Neural crest cell (in vitro differentiated cells): ENCODE results near the gene GARNL3. TPM values are rescaled to one million over a fixed set of nuclear protein-coding genes. Genes with fewer than 3 reads are reported as not detected.

Source experiments
- DNase-seq: peaks from one replicate; pipeline ENCODE4 v3.0.0; 2021; ENCODE audit warnings: low read depth, mixed read lengths, low spot score
- H3K27ac Mint-ChIP-seq: one replicate; pipeline ENCODE4 v1.8.0; 2021; ENCODE audit warnings: mild to moderate bottlenecking, mixed read lengths; ENCODE audit not compliant: unreplicated experiment
- H3K27me3 Mint-ChIP-seq: 2 replicates; pipeline ENCODE4 v1.8.0; 2021; ENCODE audit warnings: low read depth, mild to moderate bottlenecking, mixed read lengths
- H3K36me3 Mint-ChIP-seq: 2 replicates; pipeline ENCODE4 v1.8.0; 2021; ENCODE audit warnings: low read depth, mild to moderate bottlenecking, mixed read lengths
- H3K4me1 Mint-ChIP-seq: 2 replicates; pipeline ENCODE4 v1.8.0; 2021; ENCODE audit warnings: mixed read lengths
- H3K4me3 Mint-ChIP-seq: one replicate; pipeline ENCODE4 v1.8.0; 2021; ENCODE audit warnings: mild to moderate bottlenecking, mixed read lengths
- H3K9me3 Mint-ChIP-seq: 2 replicates; pipeline ENCODE4 v1.8.0; 2021; ENCODE audit warnings: mixed read lengths
- CTCF ChIP-seq: fragments of 200-600 bp; sonication (generic); conservative IDR thresholded peaks from 2 replicates; pipeline ENCODE4 v1.5.0; 2021; ENCODE audit warnings: antibody characterized with exemption, mild to moderate bottlenecking
- total RNA-seq: library from RNA; stranded (reverse); gene quantifications from 2 replicates; pipeline ENCODE4 v1.2.1, GENCODE V29; 2021

Gene GARNL3
- total RNA-seq, 1 donor from 2014 or later: 10.3 TPM

- H3K9me3 Mint-ChIP-seq: no peaks in the 10 kb centered on the region
- no peak overlapping the region for H3K27ac Mint-ChIP-seq
- peaks cover 8% of the 10 kb centered on the region for H3K4me1 Mint-ChIP-seq
- H3K27me3 Mint-ChIP-seq: no peaks in the 10 kb centered on the region
- DNase-seq: no peak
- no peaks in the 10 kb centered on the region for H3K36me3 Mint-ChIP-seq
- TF ChIP-seq CTCF: no peak
- no peak overlapping the region for H3K4me3 Mint-ChIP-seq
Observed at GRCh38 chr9:127305206-127305837, 40.7 kb downstream of the GARNL3 start.

GRCh38 chr9:127305838-127306226 is 41.3 kb downstream of the GARNL3 start:
- no peak for TF ChIP-seq CTCF
- H3K4me3 Mint-ChIP-seq: no peak overlapping the region
- no peak overlapping the region for H3K27ac Mint-ChIP-seq
- no peaks in the 10 kb centered on the region for H3K9me3 Mint-ChIP-seq
- H3K36me3 Mint-ChIP-seq: no peaks in the 10 kb centered on the region
- no peaks in the 10 kb centered on the region for H3K27me3 Mint-ChIP-seq
- DNase-seq: no peak
- H3K4me1 Mint-ChIP-seq: peaks cover 4% of the 10 kb centered on the region

GRCh38 chr9:127307802-127308201 is 43.2 kb downstream of the GARNL3 start:
- Mint-ChIP-seq H3K9me3 (no peaks in the 10 kb centered on the region), H3K27me3 (no peaks in the 10 kb centered on the region), H3K4me3 (no peak overlapping the region), H3K4me1 (no peaks in the 10 kb centered on the region), H3K36me3 (no peaks in the 10 kb centered on the region), H3K27ac (no peak overlapping the region)
- no peak for TF ChIP-seq CTCF
- DNase-seq: no peak

- H3K27me3 Mint-ChIP-seq: no peaks in the 10 kb centered on the region
- no peaks in the 10 kb centered on the region for H3K36me3 Mint-ChIP-seq
- TF ChIP-seq CTCF: no peak
- no peak for DNase-seq
- no peaks in the 10 kb centered on the region for H3K9me3 Mint-ChIP-seq
- no peak overlapping the region for H3K4me3 Mint-ChIP-seq
- H3K27ac Mint-ChIP-seq: no peak overlapping the region
- no peaks in the 10 kb centered on the region for H3K4me1 Mint-ChIP-seq
Observed at GRCh38 chr9:127308652-127309434, 44.3 kb downstream of the GARNL3 start.

GRCh38 chr9:127309715-127310114 is 45.1 kb downstream of the GARNL3 start:
- no peak overlapping the region for H3K27ac Mint-ChIP-seq
- no peaks in the 10 kb centered on the region for H3K36me3 Mint-ChIP-seq

More at GRCh38 chr9:127309715-127310114, 45.1 kb downstream of the GARNL3 start:
- no peak for DNase-seq
- Mint-ChIP-seq H3K9me3 (no peaks in the 10 kb centered on the region), H3K4me1 (no peaks in the 10 kb centered on the region), H3K4me3 (no peak overlapping the region), H3K27me3 (no peaks in the 10 kb centered on the region)
- TF ChIP-seq CTCF: no peak
